Ishikawa (cell line): ENCODE data around the gene BCAT1.

Source experiments
- CEBPB ChIP-seq: IDR thresholded peaks from 2 replicates; pipeline ENCODE4 v1.6.1; 2012
- CREB1 ChIP-seq: IDR thresholded peaks from 2 replicates; pipeline ENCODE4 v1.6.1; 2012; ENCODE audit warnings: low read depth
- EGR1 ChIP-seq: IDR thresholded peaks from 2 replicates; pipeline ENCODE4 v1.6.1; 2012
- EP300 ChIP-seq: IDR thresholded peaks from 2 replicates; pipeline ENCODE4 v1.6.1; 2012; ENCODE audit warnings: borderline replicate concordance
- FOXM1 ChIP-seq: IDR thresholded peaks from 2 replicates; pipeline ENCODE4 v1.6.1; 2012; ENCODE audit warnings: low read depth, borderline replicate concordance
- NFIC ChIP-seq: IDR thresholded peaks from 2 replicates; pipeline ENCODE4 v1.6.1; 2012
- RAD21 ChIP-seq: IDR thresholded peaks from 2 replicates; pipeline ENCODE4 v1.6.1; 2012; ENCODE audit warnings: low read depth
- TAF1 ChIP-seq: IDR thresholded peaks from 2 replicates; pipeline ENCODE4 v1.6.1; 2012; ENCODE audit warnings: low read depth, mild to moderate bottlenecking
- TCF12 ChIP-seq: IDR thresholded peaks from 2 replicates; pipeline ENCODE4 v1.6.1; 2012; ENCODE audit warnings: low read depth
- TEAD4 ChIP-seq: IDR thresholded peaks from 2 replicates; pipeline ENCODE4 v1.6.1; 2012
- YY1 ChIP-seq: IDR thresholded peaks from 2 replicates; pipeline ENCODE4 v1.6.1; 2012; ENCODE audit warnings: low read depth
- ZBTB7A ChIP-seq: IDR thresholded peaks from 2 replicates; pipeline ENCODE4 v1.6.1; 2012; ENCODE audit warnings: low read depth
- TF ChIP-seq, protein P1 (sequence below): IDR thresholded peaks from 2 replicates; pipeline ENCODE4 v1.6.1; 2012; ENCODE audit warnings: low read depth, mild to moderate bottlenecking
- TF ChIP-seq, protein P2 (sequence below): IDR thresholded peaks from 2 replicates; pipeline ENCODE4 v1.6.1; 2012
- TF ChIP-seq, protein P3 (sequence below): IDR thresholded peaks from 2 replicates; pipeline ENCODE4 v1.6.1; 2012

BCAT1 gene

DNA sequence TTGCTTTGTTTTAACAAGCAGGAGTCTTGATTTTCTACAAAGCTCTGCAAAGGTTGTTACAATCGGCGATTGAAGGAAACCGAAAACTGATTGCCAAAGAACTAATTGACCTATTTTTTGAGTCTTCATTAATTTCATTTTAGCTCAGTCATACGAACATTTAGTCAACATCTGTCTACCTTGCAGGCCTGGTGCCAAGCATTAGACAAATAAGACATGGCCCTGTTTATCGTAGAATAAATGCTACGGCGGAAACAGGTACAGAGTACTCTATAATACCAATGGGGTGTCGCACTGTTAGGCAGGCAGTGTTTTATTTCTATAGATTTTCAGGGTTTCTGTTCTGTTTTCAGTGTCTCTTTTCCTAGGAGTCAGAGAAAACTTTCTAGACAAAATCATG, 171.5 kb downstream of the BCAT1 start:
- no peak for TF ChIP-seq YY1
- no peak for TF ChIP-seq RAD21
- TF ChIP-seq, protein P1, sequence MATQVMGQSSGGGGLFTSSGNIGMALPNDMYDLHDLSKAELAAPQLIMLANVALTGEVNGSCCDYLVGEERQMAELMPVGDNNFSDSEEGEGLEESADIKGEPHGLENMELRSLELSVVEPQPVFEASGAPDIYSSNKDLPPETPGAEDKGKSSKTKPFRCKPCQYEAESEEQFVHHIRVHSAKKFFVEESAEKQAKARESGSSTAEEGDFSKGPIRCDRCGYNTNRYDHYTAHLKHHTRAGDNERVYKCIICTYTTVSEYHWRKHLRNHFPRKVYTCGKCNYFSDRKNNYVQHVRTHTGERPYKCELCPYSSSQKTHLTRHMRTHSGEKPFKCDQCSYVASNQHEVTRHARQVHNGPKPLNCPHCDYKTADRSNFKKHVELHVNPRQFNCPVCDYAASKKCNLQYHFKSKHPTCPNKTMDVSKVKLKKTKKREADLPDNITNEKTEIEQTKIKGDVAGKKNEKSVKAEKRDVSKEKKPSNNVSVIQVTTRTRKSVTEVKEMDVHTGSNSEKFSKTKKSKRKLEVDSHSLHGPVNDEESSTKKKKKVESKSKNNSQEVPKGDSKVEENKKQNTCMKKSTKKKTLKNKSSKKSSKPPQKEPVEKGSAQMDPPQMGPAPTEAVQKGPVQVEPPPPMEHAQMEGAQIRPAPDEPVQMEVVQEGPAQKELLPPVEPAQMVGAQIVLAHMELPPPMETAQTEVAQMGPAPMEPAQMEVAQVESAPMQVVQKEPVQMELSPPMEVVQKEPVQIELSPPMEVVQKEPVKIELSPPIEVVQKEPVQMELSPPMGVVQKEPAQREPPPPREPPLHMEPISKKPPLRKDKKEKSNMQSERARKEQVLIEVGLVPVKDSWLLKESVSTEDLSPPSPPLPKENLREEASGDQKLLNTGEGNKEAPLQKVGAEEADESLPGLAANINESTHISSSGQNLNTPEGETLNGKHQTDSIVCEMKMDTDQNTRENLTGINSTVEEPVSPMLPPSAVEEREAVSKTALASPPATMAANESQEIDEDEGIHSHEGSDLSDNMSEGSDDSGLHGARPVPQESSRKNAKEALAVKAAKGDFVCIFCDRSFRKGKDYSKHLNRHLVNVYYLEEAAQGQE, result no peak
- TF ChIP-seq TCF12, result no peak
- no peak for TF ChIP-seq EGR1
- TF ChIP-seq, protein P2, sequence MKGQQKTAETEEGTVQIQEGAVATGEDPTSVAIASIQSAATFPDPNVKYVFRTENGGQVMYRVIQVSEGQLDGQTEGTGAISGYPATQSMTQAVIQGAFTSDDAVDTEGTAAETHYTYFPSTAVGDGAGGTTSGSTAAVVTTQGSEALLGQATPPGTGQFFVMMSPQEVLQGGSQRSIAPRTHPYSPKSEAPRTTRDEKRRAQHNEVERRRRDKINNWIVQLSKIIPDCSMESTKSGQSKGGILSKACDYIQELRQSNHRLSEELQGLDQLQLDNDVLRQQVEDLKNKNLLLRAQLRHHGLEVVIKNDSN, result no peak
- TF ChIP-seq EP300, result no peak
- no peak for TF ChIP-seq ZBTB7A
- TF ChIP-seq, protein P3, sequence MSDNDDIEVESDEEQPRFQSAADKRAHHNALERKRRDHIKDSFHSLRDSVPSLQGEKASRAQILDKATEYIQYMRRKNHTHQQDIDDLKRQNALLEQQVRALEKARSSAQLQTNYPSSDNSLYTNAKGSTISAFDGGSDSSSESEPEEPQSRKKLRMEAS, result no peak
- no peak for TF ChIP-seq CREB1
- TF ChIP-seq NFIC, result no peak
- TF ChIP-seq TAF1, result no peak
- no peak for TF ChIP-seq TEAD4
- no peak for TF ChIP-seq CEBPB
- no peak for TF ChIP-seq FOXM1

DNA sequence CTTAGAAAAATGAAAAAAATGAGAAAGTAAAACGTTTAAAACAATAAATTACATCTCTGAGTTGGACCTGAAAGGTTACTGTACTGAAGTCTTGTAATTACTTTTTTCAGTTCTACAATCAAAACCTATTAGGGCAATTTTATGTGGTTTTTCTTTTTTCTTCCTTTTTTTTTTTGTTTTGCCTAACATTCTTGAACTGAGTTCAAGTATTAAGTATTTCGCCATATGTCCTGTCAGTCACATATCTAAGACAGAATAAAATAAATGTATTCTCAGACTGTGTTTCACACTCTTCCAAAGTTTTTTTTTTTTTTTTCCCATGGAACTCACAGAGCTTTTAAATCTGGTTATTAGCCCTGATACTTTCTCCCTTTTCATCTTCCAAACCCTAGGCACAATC, 172.0 kb downstream of the BCAT1 start:
- TF ChIP-seq, protein P3, result no peak
- TF ChIP-seq NFIC, result no peak
- TF ChIP-seq ZBTB7A, result no peak
- TF ChIP-seq TCF12, result no peak
- TF ChIP-seq, protein P2, result no peak
- TF ChIP-seq, protein P1, result no peak
- TF ChIP-seq EP300, result no peak
- no peak for TF ChIP-seq CREB1
- no peak for TF ChIP-seq TAF1
- TF ChIP-seq FOXM1, result no peak
- TF ChIP-seq CEBPB, result no peak
- no peak for TF ChIP-seq TEAD4
- TF ChIP-seq YY1, result no peak
- TF ChIP-seq EGR1, result no peak
- no peak for TF ChIP-seq RAD21

DNA sequence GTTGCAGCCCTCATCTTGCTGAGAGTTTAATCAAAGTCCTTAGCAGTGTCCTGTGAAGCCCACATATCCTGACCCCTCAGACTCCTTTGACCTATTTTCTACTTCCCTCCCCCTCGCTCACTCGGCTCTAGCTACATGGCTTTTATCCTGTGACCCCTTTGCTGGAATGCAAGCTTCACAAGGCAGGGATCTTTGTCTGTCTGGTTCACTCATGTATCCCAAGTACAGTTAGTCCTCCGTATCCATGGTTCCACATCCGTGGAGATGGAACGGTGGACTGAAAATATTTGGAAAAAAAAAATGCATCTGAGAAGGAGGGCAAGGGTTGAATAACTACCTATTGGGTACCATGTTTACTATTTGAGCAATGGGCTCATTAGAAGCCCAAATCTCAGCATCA, 173.8 kb downstream of the BCAT1 start:
- TF ChIP-seq FOXM1 (no peak), YY1 (no peak)
- TF ChIP-seq, protein P2, result no peak

DNA sequence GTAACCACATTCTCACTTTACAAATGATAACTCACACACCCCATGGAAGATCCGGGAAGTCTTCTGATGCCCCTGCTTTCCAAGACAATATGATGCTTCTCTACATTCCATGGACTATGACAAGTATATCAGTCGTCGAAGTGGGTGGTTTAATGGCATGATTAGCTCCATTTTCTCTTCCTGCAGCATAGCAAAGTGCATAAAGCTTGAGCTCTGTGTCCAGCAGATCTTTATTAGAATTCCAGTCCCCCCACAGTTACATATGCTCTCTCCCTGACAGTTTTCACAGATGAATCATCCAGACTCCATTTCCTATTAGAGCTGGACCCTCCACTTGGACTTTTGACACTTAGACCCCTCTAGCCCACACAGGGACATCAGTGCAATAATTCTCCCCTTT, 174.9 kb downstream of the BCAT1 start:
- TF ChIP-seq CEBPB (no peak), EP300 (no peak)

DNA sequence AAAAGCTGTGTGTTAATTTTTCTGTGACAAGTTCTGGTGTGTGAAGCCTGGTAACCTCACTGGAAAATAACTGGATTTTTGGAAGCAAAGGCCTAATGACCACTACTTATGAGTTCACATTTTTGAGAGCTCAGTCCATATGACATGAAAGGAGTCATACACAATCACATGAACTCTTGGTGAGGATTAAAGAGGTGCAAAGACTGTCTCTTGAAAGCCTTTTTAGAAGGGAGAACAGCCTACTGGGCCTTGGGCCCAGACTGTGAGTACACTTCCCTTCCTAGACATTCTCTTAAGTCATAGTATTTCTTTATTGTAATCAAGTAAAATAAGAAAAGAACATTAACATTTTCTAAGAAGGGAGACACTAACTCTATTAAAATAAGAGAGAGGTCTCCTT, 176.1 kb downstream of the BCAT1 start:
- TF ChIP-seq, protein P3, result no peak
- no peak for TF ChIP-seq FOXM1
- no peak for TF ChIP-seq CEBPB

DNA sequence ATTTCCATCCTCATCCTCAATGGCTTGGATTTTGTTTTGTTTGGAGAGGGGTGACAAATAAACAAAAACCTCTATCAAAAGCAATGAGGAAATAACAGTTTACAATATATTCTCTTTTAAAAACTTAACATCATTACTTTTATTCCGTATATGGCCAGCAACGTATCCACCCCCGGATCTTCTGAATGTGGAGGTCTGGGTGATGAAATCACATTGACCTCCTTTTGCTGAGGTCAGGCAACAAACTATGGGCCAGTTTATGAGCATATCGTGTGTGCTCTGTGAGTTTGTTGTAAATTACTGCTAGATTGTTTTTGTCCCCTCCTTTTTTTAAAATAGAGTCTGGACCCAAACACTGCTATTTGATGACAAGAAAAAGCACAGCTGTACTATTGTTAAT, 178.1 kb downstream of the BCAT1 start:
- TF ChIP-seq TEAD4 (no peak), RAD21 (no peak), CEBPB (no peak), CREB1 (no peak), EP300 (no peak)
- TF ChIP-seq, protein P2, result no peak
- TF ChIP-seq, protein P3, result no peak
